BJ (cell line): ENCODE measurements around the gene HEXIM1. TPM values are rescaled to one million over a fixed set of nuclear protein-coding genes. Genes with fewer than 3 reads are reported as not detected.
A peak's percentile ranks its signal among the peaks of the same experiment; 100 is the strongest.

Source experiments
- CTCF ChIA-PET: fragments of 350-600 bp; formaldehyde crosslinking; extraction: SDS; loops from one replicate; lab custom pipeline; 2021; ENCODE audit warnings: antibody characterized with exemption, inconsistent platforms; lab: Yijun Ruan, JAX
- POLR2A ChIA-PET: fragments of 300-600 bp; sonication (Branson Sonifier 250); formaldehyde crosslinking; extraction: SDS; loops from one replicate; lab custom pipeline; 2021; ENCODE audit warnings: antibody characterized with exemption; lab: Charles Lee
- DNase-seq: peaks from one replicate; pipeline ENCODE4 v3.0.0-alpha.2; 2011; ENCODE audit warnings: low read depth
- H3K27me3 ChIP-seq: 2 replicates; pipeline ENCODE4 v1.6.0; 2011; ENCODE audit warnings: low read length; ENCODE audit not compliant: control insufficient read depth, insufficient read depth
- H3K36me3 ChIP-seq: 2 replicates; pipeline ENCODE4 v1.5.1; 2011; ENCODE audit warnings: low read length; ENCODE audit not compliant: control insufficient read depth, insufficient read depth
- H3K4me3 ChIP-seq: 2 replicates; pipeline ENCODE4 v1.5.1; 2011; ENCODE audit warnings: low read depth, mild to moderate bottlenecking, control low read depth, low read length
- polyA plus RNA-seq: library from polyadenylated mRNA; depleted of rRNA; stranded (reverse); fragments of >200 nt; gene quantifications from 2 replicates; pipeline ENCODE4 v1.2.3, GENCODE V29; 2011; rRNA removed
- small RNA-seq: library from RNA; depleted of rRNA; stranded (forward); fragments of <200 nt; gene quantifications from one replicate; pipeline ENCODE3, GENCODE V24; 2012; ENCODE audit warnings: low replicate concordance, low read depth; ENCODE audit not compliant: insufficient read length
- TF ChIP-seq, protein P1 (sequence below): IDR thresholded peaks from 2 replicates; pipeline ENCODE4 v1.5.1; 2011; ENCODE audit warnings: low read depth, mild to moderate bottlenecking, control low read depth, inconsistent platforms, low read length, moderate library complexity; ENCODE audit not compliant: insufficient read depth

HEXIM1 gene
- polyA plus RNA-seq, 1 experiment: 16.0 TPM

DNA sequence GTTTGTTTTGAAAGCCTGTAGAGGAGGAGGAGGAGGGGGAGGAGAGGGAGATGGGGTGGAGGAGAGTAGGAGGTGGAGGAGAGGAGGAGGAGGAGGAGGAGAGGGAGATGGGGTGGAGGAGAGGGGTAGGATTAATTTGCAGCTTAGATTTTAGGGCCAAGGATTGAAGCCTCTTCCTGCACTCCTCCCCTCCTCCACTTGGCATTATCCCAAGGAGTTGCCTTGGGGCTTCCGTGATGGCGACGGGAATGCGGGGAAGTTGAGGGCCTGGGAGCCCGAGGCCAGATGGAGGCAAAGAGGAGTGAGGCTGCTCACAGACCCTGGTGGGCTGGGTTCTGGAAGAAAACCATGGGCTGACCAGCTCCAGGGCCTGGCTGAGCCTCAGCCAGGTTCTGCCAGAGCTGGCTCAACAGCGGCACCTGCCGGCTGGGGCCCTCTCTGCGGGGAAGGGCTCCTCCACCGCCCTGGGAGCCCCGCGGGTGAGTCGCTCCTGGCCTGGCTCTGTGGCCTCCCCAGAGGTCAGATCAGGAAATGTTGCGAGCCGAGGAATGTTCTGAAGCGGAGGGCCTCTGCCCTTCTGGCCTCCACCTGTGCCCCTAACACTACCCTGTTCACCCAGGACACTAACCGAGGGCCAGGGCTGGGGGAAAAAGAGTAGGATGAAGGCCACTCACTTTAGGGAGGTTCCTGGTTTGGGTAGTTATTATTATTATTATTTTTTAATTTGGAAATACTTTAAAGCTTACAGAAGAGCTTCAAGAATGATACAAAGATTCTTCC, 49.5 kb downstream of the HEXIM1 start:
- TF ChIP-seq, protein P1, sequence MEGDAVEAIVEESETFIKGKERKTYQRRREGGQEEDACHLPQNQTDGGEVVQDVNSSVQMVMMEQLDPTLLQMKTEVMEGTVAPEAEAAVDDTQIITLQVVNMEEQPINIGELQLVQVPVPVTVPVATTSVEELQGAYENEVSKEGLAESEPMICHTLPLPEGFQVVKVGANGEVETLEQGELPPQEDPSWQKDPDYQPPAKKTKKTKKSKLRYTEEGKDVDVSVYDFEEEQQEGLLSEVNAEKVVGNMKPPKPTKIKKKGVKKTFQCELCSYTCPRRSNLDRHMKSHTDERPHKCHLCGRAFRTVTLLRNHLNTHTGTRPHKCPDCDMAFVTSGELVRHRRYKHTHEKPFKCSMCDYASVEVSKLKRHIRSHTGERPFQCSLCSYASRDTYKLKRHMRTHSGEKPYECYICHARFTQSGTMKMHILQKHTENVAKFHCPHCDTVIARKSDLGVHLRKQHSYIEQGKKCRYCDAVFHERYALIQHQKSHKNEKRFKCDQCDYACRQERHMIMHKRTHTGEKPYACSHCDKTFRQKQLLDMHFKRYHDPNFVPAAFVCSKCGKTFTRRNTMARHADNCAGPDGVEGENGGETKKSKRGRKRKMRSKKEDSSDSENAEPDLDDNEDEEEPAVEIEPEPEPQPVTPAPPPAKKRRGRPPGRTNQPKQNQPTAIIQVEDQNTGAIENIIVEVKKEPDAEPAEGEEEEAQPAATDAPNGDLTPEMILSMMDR: peak; percentile 100
- CTCF ChIA-PET: interaction anchor here (0.7 to 9.6 kb wide), 45 partner anchors 9 to 907 kb away, joined by 3 to 210 read pairs (median 5); partner anchors contain the start of genes ACBD4, FMNL1, HEXIM1 and HEXIM2
- POLR2A ChIA-PET: interaction anchor here (0.6 to 1.8 kb wide), 3 partner anchors 47 to 51 kb away, joined by 3 to 21 read pairs (median 4); partner anchors contain the start of gene HEXIM1
- H3K27me3 ChIP-seq: no peaks in the 10 kb centered on the region
- no peak for DNase-seq
- H3K4me3 ChIP-seq: no peak overlapping the region
- H3K36me3 ChIP-seq: no peaks in the 10 kb centered on the region

GRCh38 chr17:45200701-45201100, 52.4 kb downstream of the HEXIM1 start:
- no peak overlapping the region for H3K4me3 ChIP-seq
- TF ChIP-seq, protein P1: no peak
- no peaks in the 10 kb centered on the region for H3K36me3 ChIP-seq
- no peak for DNase-seq
- no peaks in the 10 kb centered on the region for H3K27me3 ChIP-seq
- ChIA-PET CTCF (interaction anchor here (1.0 to 9.6 kb wide), 5 partner anchors 18 to 69 kb away, joined by 3 to 210 read pairs (median 14); partner anchors contain the start of genes ACBD4, HEXIM1 and PLCD3), POLR2A (no interaction called here)

DNA sequence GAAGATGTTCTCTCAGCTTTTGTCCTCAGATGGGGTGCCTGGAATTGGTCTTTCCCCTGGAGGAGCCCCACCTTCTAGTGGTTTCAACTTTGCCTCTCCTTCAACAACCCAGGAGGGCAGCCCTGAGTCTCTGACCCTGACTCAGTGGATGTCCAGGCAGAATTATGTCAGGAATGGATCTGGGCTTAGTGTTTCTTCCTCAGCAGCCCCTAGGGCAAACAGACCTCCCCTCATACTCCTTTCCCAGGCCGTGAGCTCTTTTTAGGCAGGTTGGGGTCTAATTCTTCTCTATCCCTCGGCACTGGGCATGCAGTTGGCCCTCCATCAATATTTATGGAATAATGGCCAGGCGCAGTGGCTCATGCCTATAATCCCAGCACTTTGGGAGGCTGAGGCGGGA, 53.2 kb downstream of the HEXIM1 start:
- Histone ChIP-seq H3K36me3 (no peaks in the 10 kb centered on the region), H3K27me3 (peaks cover 2% of the 10 kb centered on the region; the same call in 1 of the 2 replicates), H3K4me3 (no peak overlapping the region)
- TF ChIP-seq, protein P1: no peak
- POLR2A ChIA-PET: interaction anchor here (0.5 to 0.7 kb wide), 2 partner anchors 43 to 57 kb away, joined by 5 to 6 read pairs; no protein-coding TSS in a partner anchor
- CTCF ChIA-PET: interaction anchor here (1.0 to 9.6 kb wide), 4 partner anchors 17 to 66 kb away, joined by 3 to 210 read pairs (median 8); partner anchors contain the start of genes ACBD4 and HEXIM1
- DNase-seq: no peak

Small RNAs within 50 kb of the gene (small RNA-seq; reads per million reads assigned to genes)
- gene MIR6784: not detected

Other genes with a start within 250 kb of the HEXIM1 start
- 72.0 and 121 TPM in 2 replicates for gene EFTUD2, start 249.0 kb upstream of the HEXIM1 start, polyA plus RNA-seq
- 0.13 and 0.23 TPM in 2 replicates for gene GFAP, start 233.0 kb upstream of the HEXIM1 start, polyA plus RNA-seq
- gene KIF18B, start 200.7 kb upstream of the HEXIM1 start, polyA plus RNA-seq: 5.5 and 10.6 TPM in 2 replicates
- gene C1QL1, start 180.2 kb upstream of the HEXIM1 start, polyA plus RNA-seq: 0.39 and 0.50 TPM in 2 replicates
- 25.4 and 44.2 TPM in 2 replicates for gene DCAKD, start 96.8 kb upstream of the HEXIM1 start, polyA plus RNA-seq
- 48.1 and 62.5 TPM in 2 replicates for gene NMT1, start 87.2 kb upstream of the HEXIM1 start, polyA plus RNA-seq
- 47.5 and 81.6 TPM in 2 replicates for gene PLCD3, start 16.0 kb upstream of the HEXIM1 start, polyA plus RNA-seq
- 5.4 and 7.3 TPM in 2 replicates for gene ACBD4, start 12.8 kb upstream of the HEXIM1 start, polyA plus RNA-seq
- 3.9 and 6.3 TPM in 2 replicates for gene HEXIM2, start 13.4 kb downstream of the HEXIM1 start, polyA plus RNA-seq
- 2.0 TPM in 2 replicates for gene FMNL1, start 73.4 kb downstream of the HEXIM1 start, polyA plus RNA-seq
- gene SPATA32, start 113.6 kb downstream of the HEXIM1 start, polyA plus RNA-seq: not detected in 2 replicates
- 4.5 and 6.5 TPM in 2 replicates for gene MAP3K14, start 168.5 kb downstream of the HEXIM1 start, polyA plus RNA-seq